Measurements from ENCODE around the gene DGKG.

GRCh38 chr3:186180891-186181481 is 181.0 kb downstream of the DGKG start:
- TF ChIP-seq, protein P1, sequence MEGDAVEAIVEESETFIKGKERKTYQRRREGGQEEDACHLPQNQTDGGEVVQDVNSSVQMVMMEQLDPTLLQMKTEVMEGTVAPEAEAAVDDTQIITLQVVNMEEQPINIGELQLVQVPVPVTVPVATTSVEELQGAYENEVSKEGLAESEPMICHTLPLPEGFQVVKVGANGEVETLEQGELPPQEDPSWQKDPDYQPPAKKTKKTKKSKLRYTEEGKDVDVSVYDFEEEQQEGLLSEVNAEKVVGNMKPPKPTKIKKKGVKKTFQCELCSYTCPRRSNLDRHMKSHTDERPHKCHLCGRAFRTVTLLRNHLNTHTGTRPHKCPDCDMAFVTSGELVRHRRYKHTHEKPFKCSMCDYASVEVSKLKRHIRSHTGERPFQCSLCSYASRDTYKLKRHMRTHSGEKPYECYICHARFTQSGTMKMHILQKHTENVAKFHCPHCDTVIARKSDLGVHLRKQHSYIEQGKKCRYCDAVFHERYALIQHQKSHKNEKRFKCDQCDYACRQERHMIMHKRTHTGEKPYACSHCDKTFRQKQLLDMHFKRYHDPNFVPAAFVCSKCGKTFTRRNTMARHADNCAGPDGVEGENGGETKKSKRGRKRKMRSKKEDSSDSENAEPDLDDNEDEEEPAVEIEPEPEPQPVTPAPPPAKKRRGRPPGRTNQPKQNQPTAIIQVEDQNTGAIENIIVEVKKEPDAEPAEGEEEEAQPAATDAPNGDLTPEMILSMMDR (IDR thresholded peaks at IDR 0.05): no peak
- TF ChIP-seq POLR2A (IDR thresholded peaks at IDR 0.05) (no peak), POLR2AphosphoS5 (IDR thresholded peaks at IDR 0.05) (no peak)
